HepG2 (cell line): ENCODE results near the gene CPLX3. TPM values are rescaled to one million over a fixed set of nuclear protein-coding genes. Genes with fewer than 3 reads are reported as not detected.

Experiments
- ATAC-seq: fragments of 200-7000 bp; cut with Tn5 transposase; 3 replicates; pipeline ENCODE4 v1.9.1; 2020; ENCODE audit warnings: mild to moderate bottlenecking, moderate library complexity
- BruUV-seq: library from RNA; stranded (reverse); fragments of 400-500 nt; replicated peaks from 2 replicates; lab custom pipeline; 2021; lab: Mats Ljungman, UMichigan
- CTCF ChIA-PET: fragments of 300-600 bp; formaldehyde crosslinking; extraction: SDS; loops from one replicate; lab custom pipeline; 2021; ENCODE audit warnings: low total read pairs, inconsistent platforms, low intra/inter-chr PET ratio; lab: Yijun Ruan, JAX
- POLR2A ChIA-PET: fragments of 350-600 bp; sonication (Branson Sonifier 250); formaldehyde crosslinking; loops from one replicate; lab custom pipeline; 2020; ENCODE audit warnings: antibody characterized with exemption, inconsistent platforms; lab: Yijun Ruan, JAX
- DNase-seq: peaks from one replicate; pipeline ENCODE4 v3.0.0-alpha.2; 2015; ENCODE audit warnings: low spot score
- FAIRE-seq: peaks from 3 replicates; lab custom pipeline; 2011; peaks lifted over from hg19 to GRCh38; lab: Jason Lieb, UNC
- H2AFZ ChIP-seq: one replicate; pipeline ENCODE4 v1.6.1; 2011; ENCODE audit warnings: low read length, inconsistent platforms
- H3K27ac ChIP-seq: fragments of 300-600 bp; 3 replicates; pipeline ENCODE4 v1.8.0; 2011; ENCODE audit warnings: mixed run types, mild to moderate bottlenecking, mixed read lengths, low read length, inconsistent platforms; ENCODE audit not compliant: insufficient read depth; ENCODE audit errors: extremely low read length
- H3K27me3 ChIP-seq, 2 experiments: fragments of 200-600 bp in 1 of 2; 2 replicates in 1 of 2; 3 replicates in 1 of 2; pipeline versions ENCODE4 v1.6.0 to v1.8.0; 2011; ENCODE audit warnings: low read length in 2 of 2, mild to moderate bottlenecking in 2 of 2, moderate library complexity in 2 of 2, inconsistent platforms in 1 of 2; ENCODE audit not compliant: insufficient read depth in 2 of 2, control insufficient read depth in 1 of 2
- H3K36me3 ChIP-seq, 2 experiments: fragments of 200-600 bp in 1 of 2; replicated peaks in 1 of 2; 2 replicates in 1 of 2; 3 replicates in 1 of 2; pipeline versions ENCODE4 v1.5.1 to v1.8.0; 2011; ENCODE audit warnings: low read length in 2 of 2, inconsistent platforms in 1 of 2; ENCODE audit not compliant: insufficient read depth in 2 of 2, control insufficient read depth in 1 of 2
- H3K4me1 ChIP-seq: 2 replicates; pipeline ENCODE4 v1.5.1; 2012; ENCODE audit warnings: low read length, inconsistent platforms; ENCODE audit not compliant: insufficient read depth
- H3K4me2 ChIP-seq: 2 replicates; pipeline ENCODE4 v1.6.0; 2011; ENCODE audit warnings: low read depth, low read length, inconsistent platforms
- H3K4me3 ChIP-seq, 3 experiments: fragments of 200-600 bp in 1 of 3; sonication (generic), shearing (Covaris generic) in 1 of 3; replicated peaks in 1 of 3; 2 replicates each; pipeline ENCODE4 v1.5.1; 2011 to 2016; ENCODE audit warnings: low read length in 3 of 3, inconsistent platforms in 2 of 3, low read depth in 2 of 3, mild to moderate bottlenecking in 2 of 3, control low read depth in 1 of 3, mixed read lengths in 1 of 3; ENCODE audit not compliant: insufficient read depth in 1 of 3
- H3K79me2 ChIP-seq: one replicate; pipeline ENCODE4 v1.6.1; 2011; ENCODE audit warnings: low read length, inconsistent platforms; ENCODE audit not compliant: insufficient read depth
- H3K9ac ChIP-seq: 2 replicates; pipeline ENCODE4 v1.6.0; 2011; ENCODE audit warnings: mild to moderate bottlenecking, low read depth, low read length, inconsistent platforms; ENCODE audit not compliant: insufficient read depth
- H3K9me3 ChIP-seq: 2 replicates; pipeline ENCODE4 v1.5.1; 2012; ENCODE audit warnings: mild to moderate bottlenecking, low read length
- H4K20me1 ChIP-seq: 2 replicates; pipeline ENCODE4 v1.6.0; 2011; ENCODE audit warnings: inconsistent platforms, mild to moderate bottlenecking, low read length, moderate library complexity; ENCODE audit not compliant: insufficient read depth
- ARID2 ChIP-seq: sonication (generic); formaldehyde crosslinking; IDR thresholded peaks from 2 replicates; pipeline ENCODE4 v1.8.1; 2022; ENCODE audit warnings: mild to moderate bottlenecking, missing genetic modification reagents, borderline replicate concordance
- CEBPG ChIP-seq: IDR thresholded peaks from 2 replicates; pipeline ENCODE4 v1.6.1; 2016
- DRAP1 ChIP-seq: IDR thresholded peaks from 2 replicates; pipeline ENCODE4 v1.6.1; 2016; ENCODE audit warnings: missing genetic modification reagents, missing compliant biosample characterization
- IKZF4 ChIP-seq: sonication (generic); formaldehyde crosslinking; IDR thresholded peaks from 2 replicates; pipeline ENCODE4 v1.5.1; 2020; ENCODE audit warnings: borderline replicate concordance, mild to moderate bottlenecking, low read depth, missing genetic modification reagents; ENCODE audit errors: not compliant biosample characterization
- MEIS2 ChIP-seq: sonication (generic); formaldehyde crosslinking; IDR thresholded peaks from 2 replicates; pipeline ENCODE4 v1.9.0; 2021; ENCODE audit warnings: mild to moderate bottlenecking, missing genetic modification reagents
- PITX1 ChIP-seq: sonication (generic); formaldehyde crosslinking; IDR thresholded peaks from 2 replicates; pipeline ENCODE4 v1.5.1; 2020; ENCODE audit warnings: mild to moderate bottlenecking, missing genetic modification reagents
- PTBP1 ChIP-seq: fragments of 200-400 bp; formaldehyde crosslinking; IDR thresholded peaks from 2 replicates; pipeline ENCODE4 v1.6.1; 2018; ENCODE audit warnings: low read length, low read depth; ENCODE audit not compliant: poor library complexity, severe bottlenecking
- SP5 ChIP-seq: IDR thresholded peaks from 2 replicates; pipeline ENCODE4 v1.6.1; 2016; ENCODE audit warnings: low read depth, borderline replicate concordance
- TGIF2 ChIP-seq: IDR thresholded peaks from 2 replicates; pipeline ENCODE4 v1.6.1; 2016; ENCODE audit warnings: control low read depth, missing compliant biosample characterization
- ZNF333 ChIP-seq: sonication (generic); formaldehyde crosslinking; IDR thresholded peaks from 2 replicates; pipeline ENCODE4 v1.4.0; 2020; ENCODE audit warnings: mild to moderate bottlenecking, missing genetic modification reagents, borderline replicate concordance
- ZNF7 ChIP-seq: IDR thresholded peaks from 2 replicates; pipeline ENCODE4 v1.6.1; 2016; ENCODE audit warnings: missing biosample characterization, missing genetic modification reagents
- ZNF761 ChIP-seq: sonication (generic); formaldehyde crosslinking; conservative IDR thresholded peaks from 2 replicates; pipeline ENCODE4 v1.4.0; 2020; ENCODE audit warnings: mild to moderate bottlenecking, missing genetic modification reagents
- WGBS: methylation state at CpG from one replicate; pipeline ENCODE4 v1.1.6; 2017; ENCODE audit warnings: low lambda C conversion rate; 5-methylcytosine and 5-hydroxymethylcytosine counted together
- in situ Hi-C: cut with HindIII; loops from 2 replicates; pipeline ENCODE4 v1.10.0; 2017; ENCODE audit warnings: low pct_unique_long_range_greater_than_20kb; ENCODE audit not compliant: extremely low pct_ligation_motif_present
- intact Hi-C: fragments of 100-400 bp; cut with micrococcal nuclease; formaldehyde crosslinking; loops from one replicate; pipeline ENCODE4 v1.10.0; 2022; ENCODE audit not compliant: unreplicated experiment
- polyA plus RNA-seq, 8 experiments: library from polyadenylated mRNA; depleted of rRNA in 3 of 8; stranded (reverse) in 7 of 8; unstranded in 1 of 8; fragments of >200 nt; fragmentation: Illumina TruSeq in 4 of 8; extraction: Trizol in 4 of 8; gene quantifications; 2 replicates each; pipeline versions ENCODE4 v1.2.1 to v1.2.3, GENCODE V29; 2011 to 2016; ENCODE audit warnings: low read depth in 4 of 8, missing spikeins in 1 of 8, mixed read lengths in 1 of 8; ENCODE audit not compliant: insufficient read depth in 1 of 8
- total RNA-seq, 5 experiments: library from RNA; depleted of rRNA; stranded (reverse); fragments of >200 nt; fragmentation: Illumina TruSeq; extraction: Trizol; gene quantifications; 2 replicates each; pipeline ENCODE4 v1.2.3, GENCODE V29; 2016; ENCODE audit warnings: low read depth in 1 of 5
- TF ChIP-seq, protein P1 (sequence below): sonication (generic); formaldehyde crosslinking; IDR thresholded peaks from 2 replicates; pipeline ENCODE4 v1.4.0; 2020; ENCODE audit warnings: missing genetic modification reagents

CPLX3 gene
- total and polyA plus RNA-seq, 2 of the 13 experiments (the other 11 are each of a cell fraction or from before 2014, with no cell fraction given) = not detected

- TF ChIP-seq, protein P1, sequence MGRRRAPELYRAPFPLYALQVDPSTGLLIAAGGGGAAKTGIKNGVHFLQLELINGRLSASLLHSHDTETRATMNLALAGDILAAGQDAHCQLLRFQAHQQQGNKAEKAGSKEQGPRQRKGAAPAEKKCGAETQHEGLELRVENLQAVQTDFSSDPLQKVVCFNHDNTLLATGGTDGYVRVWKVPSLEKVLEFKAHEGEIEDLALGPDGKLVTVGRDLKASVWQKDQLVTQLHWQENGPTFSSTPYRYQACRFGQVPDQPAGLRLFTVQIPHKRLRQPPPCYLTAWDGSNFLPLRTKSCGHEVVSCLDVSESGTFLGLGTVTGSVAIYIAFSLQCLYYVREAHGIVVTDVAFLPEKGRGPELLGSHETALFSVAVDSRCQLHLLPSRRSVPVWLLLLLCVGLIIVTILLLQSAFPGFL (CRISPR knock-in tag) = no peak
Observed at GRCh38 chr15:74790080-74790916, 36.1 kb upstream of the CPLX3 start (continued).

- 97% methylated on average over 1 of the region's 1 CpG for WGBS
- Histone ChIP-seq H3K36me3 (peaks cover 10 to 20% of the 10 kb centered on the region in 2 experiments; a peak in 3 of 5 replicates), H3K9me3 (no peaks in the 10 kb centered on the region), H3K4me1 (peaks cover 22% of the 10 kb centered on the region), H3K4me3 (no peak overlapping the region), H3K79me2 (peaks cover 36% of the 10 kb centered on the region), H3K27me3 (no peaks in the 10 kb centered on the region), H2AFZ (no peak overlapping the region), H3K27ac (no peak overlapping the region), H4K20me1 (peaks cover 27% of the 10 kb centered on the region; the same call in 1 of the 2 replicates), H3K4me2 (no peak overlapping the region), H3K9ac (no peak overlapping the region)
- ATAC-seq (no peak), FAIRE-seq (no peak), DNase-seq (no peak)
- BruUV-seq = no TSS peak
- intact Hi-C loops (no loop called here), in situ Hi-C loops (no loop called here)
- TF ChIP-seq ARID2 (CRISPR knock-in tag) (no peak), PITX1 (CRISPR knock-in tag) (no peak), MEIS2 (CRISPR knock-in tag) (no peak), SP5 (CRISPR knock-in tag) (no peak), ZNF761 (CRISPR knock-in tag) (no peak), DRAP1 (CRISPR knock-in tag) (no peak), IKZF4 (CRISPR knock-in tag) (no peak), ZNF7 (CRISPR knock-in tag) (no peak), ZNF333 (CRISPR knock-in tag) (no peak), PTBP1 (no peak), CEBPG (CRISPR knock-in tag) (no peak), TGIF2 (CRISPR knock-in tag) (no peak)
- CTCF ChIA-PET = no interaction called here
- POLR2A ChIA-PET = no interaction called here
Observed at GRCh38 chr15:74791007-74791406, 35.4 kb upstream of the CPLX3 start.
